GM19372 (cell line): Measurements from ENCODE around the gene LDLRAD3.

Experiments used
- ATAC-seq: cut with Tn5 transposase; IDR thresholded peaks from one replicate; pipeline ENCODE4 v1.9.1; 2021; ENCODE audit warnings: mild to moderate bottlenecking, low read depth, moderate library complexity; ENCODE audit not compliant: unreplicated experiment

Gene LDLRAD3

GRCh38 chr11:35953081-35953760 is 9.4 kb downstream of the LDLRAD3 start:
- no peak for ATAC-seq

GRCh38 chr11:35954205-35954604 is 10.3 kb downstream of the LDLRAD3 start:
- no peak for ATAC-seq

- no peak for ATAC-seq
Measured at GRCh38 chr11:35955636-35956035, 11.8 kb downstream of the LDLRAD3 start.

- no peak for ATAC-seq
Measured at GRCh38 chr11:35962369-35963138, 18.7 kb downstream of the LDLRAD3 start.

- no peak for ATAC-seq
Measured at GRCh38 chr11:35963911-35964310, 20.0 kb downstream of the LDLRAD3 start.

GRCh38 chr11:35964841-35965240 is 21.0 kb downstream of the LDLRAD3 start:
- ATAC-seq = no peak

GRCh38 chr11:35967042-35967441 is 23.2 kb downstream of the LDLRAD3 start:
- ATAC-seq = no peak

- ATAC-seq = no peak
Measured at GRCh38 chr11:35968386-35969088, 24.7 kb downstream of the LDLRAD3 start.

GRCh38 chr11:35969089-35970042 is 25.5 kb downstream of the LDLRAD3 start:
- ATAC-seq = no peak

- ATAC-seq = no peak
Measured at GRCh38 chr11:35970445-35970844, 26.6 kb downstream of the LDLRAD3 start.

GRCh38 chr11:35971841-35972422 is 28.1 kb downstream of the LDLRAD3 start:
- ATAC-seq = no peak

- no peak for ATAC-seq
Measured at GRCh38 chr11:35974882-35975589, 31.2 kb downstream of the LDLRAD3 start.

GRCh38 chr11:35976434-35976833 is 32.6 kb downstream of the LDLRAD3 start:
- ATAC-seq = no peak

- ATAC-seq = no peak
Measured at GRCh38 chr11:35978183-35978582, 34.3 kb downstream of the LDLRAD3 start.

- no peak for ATAC-seq
Measured at GRCh38 chr11:35978891-35979290, 35.0 kb downstream of the LDLRAD3 start.

GRCh38 chr11:35980686-35981390 is 37.0 kb downstream of the LDLRAD3 start:
- no peak for ATAC-seq

- no peak for ATAC-seq
Measured at GRCh38 chr11:35981581-35981980, 37.7 kb downstream of the LDLRAD3 start.

- no peak for ATAC-seq
Measured at GRCh38 chr11:35982061-35982460, 38.2 kb downstream of the LDLRAD3 start.

GRCh38 chr11:35983981-35984380 is 40.1 kb downstream of the LDLRAD3 start:
- ATAC-seq = no peak
